NCI-H1092 (cell line): ENCODE results near the gene POLDIP3.

Source experiments
- DNase-seq: peaks from one replicate; lab custom pipeline; 2025; lab: John Stamatoyannopoulos, UW

POLDIP3 gene

GRCh38 chr22:42614312-42615091 lies at the start of gene POLDIP3:
Gene POLDIP3 (minus strand): TSS chr22:42614883. CDS start chr22:42614857, 26 bp downstream.
- DNase-seq, result peak; percentile 98

DNA sequence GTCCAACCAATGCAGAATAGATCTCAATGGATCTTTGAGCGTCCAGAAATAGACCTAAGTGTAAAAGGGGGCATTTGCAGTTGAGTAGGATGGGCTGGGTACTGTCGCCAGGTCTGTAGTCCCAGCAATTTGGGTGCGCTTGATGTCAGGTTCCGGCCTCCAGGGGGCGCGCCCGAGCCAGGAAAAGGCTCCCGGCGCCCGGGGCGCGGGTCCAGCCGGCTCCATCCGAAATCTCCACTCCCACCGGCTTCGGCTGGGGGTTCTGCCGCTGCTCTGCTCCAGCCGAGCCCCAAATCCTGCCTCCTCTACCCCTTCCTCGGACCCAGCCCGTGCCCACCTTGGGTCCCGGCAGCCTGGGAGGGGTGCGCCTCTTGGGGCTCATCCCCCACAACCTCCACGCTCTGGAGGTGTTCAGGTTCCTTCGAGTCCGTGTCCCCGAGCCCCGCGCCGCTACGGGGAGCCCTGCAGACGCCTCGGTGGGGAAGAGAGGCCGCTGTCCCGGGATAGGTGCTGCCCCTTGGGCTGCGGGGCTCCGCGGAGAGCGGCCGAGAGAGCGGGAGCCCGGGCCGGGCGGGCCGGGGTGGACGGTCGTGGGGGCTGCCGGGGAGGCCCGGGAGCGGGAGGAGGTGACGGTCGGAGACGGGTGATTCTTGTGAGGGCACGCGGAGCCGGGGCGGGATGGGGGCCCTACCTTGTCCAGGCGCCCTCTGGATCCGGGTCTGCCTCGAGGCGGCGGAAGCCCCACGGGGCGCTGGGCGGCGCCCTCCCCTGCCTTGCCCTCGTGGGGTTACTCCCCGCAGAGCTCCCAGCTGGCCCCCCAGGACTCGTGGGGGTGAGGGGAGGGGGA lies 47.5 kb upstream of the POLDIP3 start:
- peak; percentile 50 for DNase-seq

DNA sequence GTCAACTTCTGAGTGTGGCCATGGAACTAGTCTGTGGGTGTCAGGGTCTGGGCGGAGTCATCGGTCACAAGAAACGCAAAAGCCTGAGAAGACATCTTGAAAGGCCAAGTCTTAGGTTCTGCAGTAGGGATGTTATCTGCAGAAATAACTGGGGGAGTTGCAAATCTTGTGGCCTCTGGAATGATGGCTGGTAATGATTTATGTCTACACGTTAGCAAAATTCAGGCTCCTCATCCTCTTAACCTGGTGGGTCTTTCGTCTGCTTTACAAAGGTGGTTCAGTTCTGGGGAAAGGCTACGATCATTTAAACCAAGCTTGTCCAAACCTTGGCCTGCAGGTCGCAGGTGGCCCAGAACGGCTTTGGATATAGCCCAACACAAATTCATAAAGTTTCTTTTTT lies 41.9 kb upstream of the POLDIP3 start:
- no peak for DNase-seq

DNA sequence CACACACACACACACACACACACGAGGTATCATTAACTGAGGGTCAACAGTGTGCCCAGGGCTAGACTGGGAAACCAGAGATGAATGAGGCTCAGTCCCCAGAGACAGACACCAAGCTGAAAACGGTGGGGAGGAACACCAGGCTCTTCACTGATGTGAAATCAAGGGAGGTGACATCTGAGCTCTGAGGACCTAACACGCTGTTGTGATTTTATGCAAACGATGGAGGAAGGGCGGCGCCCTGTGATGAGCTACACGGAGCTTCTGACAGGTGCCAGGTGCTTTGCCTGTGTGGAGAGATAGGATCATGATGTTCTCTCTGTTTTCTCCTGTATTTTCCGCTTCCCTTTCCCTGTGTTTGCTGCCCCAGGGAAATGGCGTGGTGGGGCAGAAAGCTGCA lies 41.0 kb upstream of the POLDIP3 start:
- DNase-seq, result peak; percentile 13

DNA sequence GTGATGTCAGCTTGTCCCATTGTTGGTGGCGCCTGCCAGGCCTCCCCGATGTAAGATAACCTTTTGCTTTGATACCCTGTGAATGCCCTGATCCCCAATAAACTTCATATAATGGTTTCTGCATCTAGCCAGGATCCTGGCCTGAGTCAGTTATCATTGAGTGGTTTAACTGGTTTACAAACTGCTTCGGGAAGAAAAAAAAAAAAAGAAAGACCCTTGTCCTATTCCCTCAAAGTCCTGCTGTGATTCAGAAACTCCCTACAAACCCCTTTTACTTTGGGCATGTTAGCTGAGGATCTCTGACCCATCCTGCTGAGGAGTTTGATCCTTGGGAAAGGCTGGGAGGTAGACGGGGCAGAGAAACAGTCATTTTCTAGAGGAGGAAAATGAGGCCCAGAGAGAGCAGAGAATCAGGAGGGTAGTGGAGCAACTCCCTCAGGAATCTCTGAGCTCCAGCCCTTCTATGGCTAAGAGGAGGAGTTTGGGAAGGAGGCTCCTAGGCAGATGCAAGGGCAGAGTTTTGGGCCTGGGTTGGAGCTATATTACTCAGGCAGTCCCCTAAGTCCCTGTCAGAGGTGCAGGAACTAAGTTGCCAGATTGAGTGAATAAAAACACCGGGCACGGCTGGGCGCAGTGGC lies 39.9 kb upstream of the POLDIP3 start:
- no peak for DNase-seq

DNA sequence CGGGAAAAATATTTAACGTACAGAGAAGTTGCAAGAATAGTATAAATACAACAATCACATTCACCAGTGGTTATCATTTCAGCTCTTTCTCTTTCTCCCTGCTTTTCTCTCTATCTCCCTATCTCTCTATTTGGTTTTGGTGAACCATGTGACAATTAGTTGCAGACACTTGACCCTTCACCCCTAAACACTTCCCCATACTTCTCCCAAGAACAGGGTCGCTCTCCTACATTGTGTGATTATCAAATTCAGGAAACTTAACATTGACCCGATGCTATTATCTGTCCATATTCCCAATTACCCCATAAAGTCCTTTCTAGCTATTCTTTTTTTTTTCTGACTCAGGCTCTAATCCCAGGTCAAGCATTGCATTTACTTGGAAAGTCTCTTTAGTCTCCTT lies 39.3 kb upstream of the POLDIP3 start:
- no peak for DNase-seq

DNA sequence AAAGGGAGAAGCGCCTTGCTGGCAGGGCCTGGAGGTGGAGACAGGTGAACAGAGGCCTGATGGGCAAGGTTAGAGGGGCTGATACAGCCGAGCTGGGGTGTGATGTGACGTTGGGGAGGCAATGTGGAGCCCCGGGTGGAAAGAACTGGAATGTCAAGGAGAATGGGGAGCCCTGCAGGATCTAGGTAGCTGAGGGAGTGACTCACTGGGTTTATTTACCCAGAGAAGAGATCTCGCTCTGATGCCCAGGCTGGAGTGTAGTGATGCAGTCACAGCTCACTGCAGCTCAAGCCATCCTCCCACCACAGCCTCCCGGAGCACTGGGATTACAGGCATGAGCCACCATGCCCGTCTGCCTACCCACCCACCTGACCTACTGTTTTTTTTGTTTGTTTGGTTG lies 36.5 kb upstream of the POLDIP3 start:
- no peak for DNase-seq

GRCh38 chr22:42649246-42650099 lies 34.8 kb upstream of the POLDIP3 start, which contains the start of gene CYB5R3:
Gene CYB5R3 (minus strand): TSS chr22:42649392. CDS start chr22:42649315, 77 bp downstream.
- DNase-seq, result peak; percentile 63

GRCh38 chr22:42648368-42649245 lies 33.9 kb upstream of the POLDIP3 start:
- no peak for DNase-seq

GRCh38 chr22:42648017-42648367 lies 33.3 kb upstream of the POLDIP3 start:
- no peak for DNase-seq

- no peak for DNase-seq
These were observed 32.2 kb upstream of the POLDIP3 start for GRCh38 chr22:42646569-42647525.

DNA sequence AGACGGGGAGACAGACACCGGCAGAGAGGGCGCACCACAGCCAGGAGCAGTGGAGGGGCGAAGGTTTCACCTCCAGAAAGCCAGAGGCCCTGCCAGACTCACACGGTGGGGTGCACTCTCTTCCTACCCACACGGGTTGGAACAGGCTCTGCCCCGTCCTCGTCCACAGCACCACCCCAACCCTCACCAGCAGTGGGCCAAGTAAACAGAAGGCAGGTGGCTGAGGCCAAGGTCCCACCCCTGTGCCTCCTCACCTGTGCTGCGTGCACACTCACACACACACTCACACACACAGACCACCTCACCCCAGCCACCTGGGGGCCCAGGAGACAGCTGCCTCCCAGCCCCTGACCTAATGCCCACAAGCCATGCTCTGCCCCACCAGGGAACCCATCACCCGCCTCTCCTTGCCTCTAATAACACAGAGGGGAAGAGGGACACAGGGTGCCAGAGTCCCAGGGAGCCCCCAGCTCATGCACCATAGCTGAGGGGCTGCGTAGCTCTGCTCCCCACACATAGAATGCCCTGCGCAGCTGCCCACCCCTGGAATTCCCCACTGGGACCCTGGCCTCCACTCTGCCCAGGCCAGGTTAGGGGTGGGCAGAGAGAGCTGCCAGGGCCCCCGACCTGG lies 31.4 kb upstream of the POLDIP3 start:
- DNase-seq, result no peak

DNA sequence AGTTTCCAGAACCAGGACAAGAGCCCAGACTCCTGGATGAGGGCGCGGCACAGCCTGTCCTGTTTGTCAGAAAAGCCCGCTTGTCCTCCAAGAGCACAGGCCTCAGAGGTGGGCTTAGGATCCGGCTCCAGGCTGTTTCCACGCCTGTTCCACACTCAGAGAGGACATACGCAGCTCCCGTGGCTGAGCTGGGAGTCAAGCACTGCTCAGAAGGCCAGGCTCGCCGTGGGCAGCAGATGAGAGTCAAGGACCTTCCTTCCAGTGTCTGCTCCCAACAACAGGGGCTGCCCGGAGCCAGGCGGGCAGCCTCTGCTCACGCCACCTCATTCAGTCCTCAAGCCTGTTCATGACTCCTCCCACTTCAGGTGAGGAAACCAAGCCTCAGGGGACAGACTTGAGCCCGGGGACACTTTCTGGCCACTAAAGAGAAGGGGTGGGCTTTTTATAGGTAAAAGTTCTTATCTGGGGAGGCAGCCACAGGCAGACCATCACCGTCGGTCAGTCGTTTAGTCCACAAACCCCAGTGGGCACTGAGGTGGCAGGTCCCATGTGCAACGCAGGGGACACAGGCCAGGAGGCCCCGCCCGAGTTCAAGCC lies 30.8 kb upstream of the POLDIP3 start:
- no peak for DNase-seq

DNA sequence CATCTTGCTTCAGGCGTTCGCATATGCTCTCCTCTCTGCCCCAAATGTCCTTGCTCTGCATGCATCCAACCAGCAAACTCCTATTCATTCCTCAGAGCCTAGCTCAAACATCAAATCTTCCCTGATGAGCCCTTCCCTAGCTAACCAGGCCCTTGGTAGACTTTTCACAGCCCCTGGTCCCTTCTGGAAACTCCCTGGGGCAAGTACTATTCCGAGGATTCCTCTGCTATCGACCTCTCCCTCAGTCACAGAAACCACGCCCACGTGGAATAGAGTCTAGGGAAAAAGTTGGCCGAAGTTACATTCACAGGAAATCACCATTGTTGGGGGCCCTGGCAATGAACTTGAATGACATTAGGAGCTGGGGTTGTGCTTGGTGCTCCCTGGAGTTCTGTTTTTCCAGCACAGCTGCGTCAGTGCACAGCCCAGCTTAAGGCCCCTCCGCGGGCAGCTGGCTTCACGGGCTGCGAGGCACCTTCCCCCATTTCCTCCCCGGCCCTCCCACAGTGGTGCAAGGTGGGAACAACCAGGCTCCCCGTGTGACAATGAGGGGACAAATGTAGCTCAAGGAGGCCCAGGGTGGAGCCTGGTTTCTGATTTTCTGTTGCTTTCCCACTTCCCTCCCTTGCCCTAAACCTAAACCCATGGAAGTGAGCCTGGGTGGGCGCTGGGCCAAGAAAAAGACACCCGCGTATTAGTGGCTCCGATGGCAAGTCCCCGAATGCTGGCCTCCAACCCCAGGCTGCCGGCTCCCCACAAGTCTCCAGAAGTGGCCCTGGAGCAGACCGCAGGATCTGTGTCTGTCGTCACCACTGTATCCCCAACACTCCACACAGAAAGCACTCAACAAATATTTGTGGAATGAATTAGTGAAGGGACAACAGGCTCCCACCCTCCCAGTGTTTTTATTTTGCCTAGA lies 30.0 kb upstream of the POLDIP3 start:
- no peak for DNase-seq

- no peak for DNase-seq
These were observed 29.1 kb upstream of the POLDIP3 start for GRCh38 chr22:42643634-42644421.

GRCh38 chr22:42642806-42643633 lies 28.3 kb upstream of the POLDIP3 start:
- DNase-seq, result no peak
